Brain microvascular endothelial cell (primary cell): Measurements from ENCODE around the gene TOMM20L.
"Not testable (repeated sequence)": the region's sequence is repeated elsewhere in the genome, so short reads cannot be mapped to it uniquely, and the experiment has no call there.

Experiments
- DNase-seq: peaks from one replicate; pipeline ENCODE4 v3.0.0-alpha.2; 2020
- H3K27ac ChIP-seq: fragments of 250-450 bp; sonication (Bioruptor Pico); 2 replicates; pipeline ENCODE4 v1.5.1; 2020; ENCODE audit warnings: mild to moderate bottlenecking, moderate library complexity
- H3K27me3 ChIP-seq: fragments of 250-450 bp; sonication (Bioruptor Pico); replicated peaks from 2 replicates; pipeline ENCODE4 v1.5.1; 2020; ENCODE audit warnings: mild to moderate bottlenecking
- H3K36me3 ChIP-seq: fragments of 250-450 bp; sonication (Bioruptor Pico); replicated peaks from 2 replicates; pipeline ENCODE4 v1.5.1; 2020; ENCODE audit warnings: mild to moderate bottlenecking
- H3K4me3 ChIP-seq: 2 replicates; pipeline ENCODE4 v1.5.1; 2011; ENCODE audit warnings: low read depth, mild to moderate bottlenecking, control low read depth, low read length, moderate library complexity
- CTCF ChIP-seq: IDR thresholded peaks from 2 replicates; pipeline ENCODE4 v1.5.1; 2011; ENCODE audit warnings: low read depth, mild to moderate bottlenecking, moderate library complexity, low read length, control low read depth, inconsistent platforms; ENCODE audit errors: missing control alignments
- in situ Hi-C: cut with HindIII; loops from 2 replicates; pipeline ENCODE4 v1.10.0; 2017; ENCODE audit warnings: low sequenced_read_pairs, low pct_ligation_motif_present

TOMM20L gene

DNA sequence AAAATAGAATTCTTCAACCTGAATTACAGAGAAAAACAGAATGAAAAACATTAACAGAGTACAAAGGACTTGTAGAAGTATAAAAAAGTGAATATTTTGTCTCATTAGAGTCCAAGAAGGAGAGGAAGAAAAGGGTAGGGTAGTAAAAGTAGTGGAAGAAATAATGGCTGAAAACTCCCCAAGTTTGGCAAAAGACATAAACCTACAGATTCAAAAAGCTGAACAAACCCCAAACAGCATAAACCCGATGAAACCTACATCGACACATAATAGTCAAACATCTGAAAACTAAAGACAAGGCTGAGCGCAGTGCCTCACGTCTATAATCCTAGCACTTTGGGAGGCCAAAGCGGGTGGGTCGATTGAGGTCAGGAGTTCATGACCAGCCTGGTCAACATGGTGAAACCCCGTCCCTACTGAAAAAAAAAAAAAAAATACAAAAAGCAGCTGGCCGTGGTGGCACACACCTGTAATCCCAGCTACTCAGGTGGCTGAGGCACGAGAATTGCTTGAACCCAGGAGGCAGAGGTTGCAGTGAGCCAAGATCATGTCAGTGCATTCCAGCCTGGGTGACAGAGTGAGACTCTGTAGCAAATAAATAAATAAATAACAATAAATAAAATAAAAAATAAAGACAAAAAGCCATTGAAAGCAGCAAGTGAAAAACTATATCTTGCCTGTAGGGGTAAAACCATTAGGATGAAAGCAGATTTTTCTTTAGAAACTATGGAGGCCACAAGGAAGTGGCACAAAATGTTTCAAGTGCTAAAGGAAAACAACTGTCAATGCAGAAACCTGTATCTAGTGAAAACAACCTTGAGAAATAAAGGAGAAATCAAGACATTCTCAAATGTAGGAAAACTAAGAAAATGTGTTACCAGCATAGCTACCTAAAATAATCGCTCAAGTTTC is 20.2 kb downstream of the TOMM20L start:
- Histone ChIP-seq H3K27me3 (no peaks in the 10 kb centered on the region), H3K4me3 (no peak overlapping the region), H3K36me3 (peaks cover 21% of the 10 kb centered on the region), H3K27ac (no peak overlapping the region)
- no peak for DNase-seq
- in situ Hi-C loops: no loop called here
- TF ChIP-seq CTCF: no peak

DNA sequence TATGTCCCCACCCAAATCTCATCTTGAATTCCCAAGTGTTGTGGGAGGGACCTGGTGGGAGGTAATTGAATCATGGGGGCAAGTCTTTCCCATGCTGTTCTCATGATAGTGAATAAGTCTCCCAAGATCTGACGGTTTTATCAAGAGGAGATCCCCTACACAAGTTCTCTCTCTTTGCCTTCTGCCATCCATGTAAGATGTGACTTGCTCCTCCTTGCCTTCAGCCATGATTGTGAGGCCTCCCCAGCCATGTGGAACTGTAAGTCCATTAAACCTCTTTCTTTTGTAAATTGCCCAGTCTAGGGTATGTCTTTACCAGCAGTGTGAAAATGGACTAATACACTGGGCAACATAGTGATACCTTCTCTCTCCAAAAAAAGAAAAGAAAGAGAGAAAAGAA is 21.2 kb downstream of the TOMM20L start:
- H3K27me3 ChIP-seq, H3K4me3 ChIP-seq, H3K27ac ChIP-seq, DNase-seq, in situ Hi-C loops: not testable (repeated sequence)
- peaks cover 16% of the 10 kb centered on the region for H3K36me3 ChIP-seq

- Histone ChIP-seq H3K36me3 (peaks cover 9% of the 10 kb centered on the region), H3K27me3 (no peaks in the 10 kb centered on the region), H3K4me3 (peak overlapping the region; percentile 63), H3K27ac (peak overlapping the region; percentile 97)
- no peak for TF ChIP-seq CTCF
- in situ Hi-C loops: no loop called here
- DNase-seq: peak; percentile 47
Measured at GRCh38 chr14:58426670-58427280, 31.0 kb downstream of the TOMM20L start.

GRCh38 chr14:58427281-58428117 is 31.8 kb downstream of the TOMM20L start, which contains the start of the genes KIAA0586 and TIMM9:
KIAA0586 (plus strand) TSS chr14:58427719; CDS start chr14:58428265, 546 bp downstream.
TIMM9 (minus strand) TSS chr14:58427531; CDS start chr14:58411945, 15,586 bp downstream.
- TF ChIP-seq CTCF: no peak
- in situ Hi-C loops: no loop called here
- H3K27ac ChIP-seq: peak within 1 kb of the TSS; percentile 97
- peak; percentile 98 for DNase-seq
- H3K27me3 ChIP-seq: no peaks in the 10 kb centered on the region
- H3K36me3 ChIP-seq: peaks cover 7% of the 10 kb centered on the region
- H3K4me3 ChIP-seq: peak within 1 kb of the TSS; percentile 63

DNA sequence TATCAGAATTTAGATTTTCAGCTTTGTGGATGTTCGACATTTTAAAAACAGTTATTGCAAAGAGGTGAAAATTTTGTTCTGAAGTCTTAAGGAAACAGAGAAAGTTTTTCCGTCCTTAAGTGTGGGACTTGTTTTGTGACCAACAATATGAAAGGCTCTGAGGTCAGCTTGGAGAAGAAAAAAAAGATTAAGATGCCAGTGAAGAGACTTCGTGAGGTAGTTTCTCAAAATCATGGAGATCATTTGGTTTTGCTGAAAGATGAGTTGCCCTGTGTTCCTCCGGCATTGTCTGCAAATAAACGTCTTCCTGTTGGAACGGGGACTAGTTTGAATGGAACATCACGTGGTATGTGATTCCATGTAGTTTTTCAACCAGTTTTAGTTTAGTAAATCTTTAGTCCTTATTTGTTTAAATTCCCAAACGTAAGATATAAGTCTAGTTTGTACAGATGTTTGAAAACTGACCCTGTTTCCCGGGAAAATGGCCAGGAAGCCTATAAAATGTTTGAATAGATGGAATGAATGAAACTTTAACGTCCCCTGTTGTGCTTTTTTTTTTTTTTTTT is 32.5 kb downstream of the TOMM20L start:
- Histone ChIP-seq H3K27ac (peak overlapping the region; percentile 97), H3K36me3 (peaks cover 9% of the 10 kb centered on the region), H3K27me3 (no peaks in the 10 kb centered on the region), H3K4me3 (peak overlapping the region; percentile 63)
- DNase-seq: peak; percentile 45
- TF ChIP-seq CTCF: no peak
- in situ Hi-C loops: no loop called here
